GM23338 (cell line): ENCODE data around the gene IL1RAPL2. TPM values are rescaled to one million over a fixed set of nuclear protein-coding genes. Genes with fewer than 3 reads are reported as not detected.

Experiments used
- ATAC-seq: fragments of 200-7000 bp; cut with Tn5 transposase; 3 replicates; pipeline ENCODE4 v1.9.1; 2020
- DNase-seq: peaks from one replicate; pipeline ENCODE4 v3.0.0-alpha.2; 2015; ENCODE audit warnings: low spot score
- H2AFZ ChIP-seq: fragments of 200-600 bp; sonication (generic); 2 replicates; pipeline ENCODE4 v1.8.0; 2016; ENCODE audit warnings: antibody characterized with exemption, mild to moderate bottlenecking, moderate library complexity
- H3F3A ChIP-seq: fragments of 200-600 bp; sonication (generic); replicated peaks from 2 replicates; pipeline ENCODE4 v1.8.0; 2017; ENCODE audit warnings: antibody characterized with exemption, mixed run types, low read depth
- H3K27ac ChIP-seq: fragments of 200-600 bp; sonication (generic); 2 replicates; pipeline ENCODE4 v1.6.1; 2016; ENCODE audit warnings: low read depth
- H3K27me3 ChIP-seq: fragments of 200-600 bp; sonication (generic); 2 replicates; pipeline ENCODE4 v1.8.0; 2016; ENCODE audit warnings: mild to moderate bottlenecking, mixed run types, moderate library complexity; ENCODE audit not compliant: insufficient read depth
- H3K36me3 ChIP-seq: fragments of 200-600 bp; sonication (generic); 2 replicates; pipeline ENCODE4 v1.8.0; 2016; ENCODE audit warnings: mild to moderate bottlenecking; ENCODE audit not compliant: insufficient read depth
- H3K4me1 ChIP-seq: fragments of 200-600 bp; sonication (generic); 2 replicates; pipeline ENCODE4 v1.8.0; 2016; ENCODE audit warnings: mild to moderate bottlenecking, moderate library complexity; ENCODE audit not compliant: insufficient read depth
- H3K4me2 ChIP-seq: fragments of 200-600 bp; sonication (generic); 2 replicates; pipeline ENCODE4 v1.7.1; 2017; ENCODE audit warnings: mixed run types
- H3K4me3 ChIP-seq: fragments of 200-600 bp; sonication (generic); 2 replicates; pipeline ENCODE4 v1.6.1; 2016; ENCODE audit warnings: mixed run types
- H3K79me2 ChIP-seq: fragments of 200-600 bp; sonication (generic); replicated peaks from 2 replicates; pipeline ENCODE4 v1.8.0; 2017; ENCODE audit warnings: mild to moderate bottlenecking; ENCODE audit not compliant: insufficient read depth
- H3K9me2 ChIP-seq: fragments of 200-600 bp; sonication (generic); 2 replicates; pipeline ENCODE4 v1.8.0; 2017; ENCODE audit not compliant: insufficient read depth
- H4K20me1 ChIP-seq: fragments of 200-600 bp; sonication (generic); replicated peaks from 2 replicates; pipeline ENCODE4 v1.8.0; 2017; ENCODE audit warnings: mild to moderate bottlenecking; ENCODE audit not compliant: insufficient read depth
- H3K27ac Mint-ChIP-seq: 2 replicates; pipeline ENCODE4 v1.8.0; 2020; ENCODE audit warnings: inconsistent platforms, mild to moderate bottlenecking, moderate library complexity, mixed read lengths
- H3K27me3 Mint-ChIP-seq: 3 replicates; pipeline ENCODE4 v1.8.0; 2022; ENCODE audit warnings: low read depth, mild to moderate bottlenecking, moderate library complexity, mixed read lengths, inconsistent platforms; ENCODE audit not compliant: insufficient read depth, poor library complexity
- H3K36me3 Mint-ChIP-seq: 3 replicates; pipeline ENCODE4 v1.8.0; 2021; ENCODE audit warnings: low read depth, mild to moderate bottlenecking, inconsistent platforms, moderate library complexity, mixed read lengths
- H3K4me1 Mint-ChIP-seq: 3 replicates; pipeline ENCODE4 v1.8.0; 2020; ENCODE audit warnings: mild to moderate bottlenecking, inconsistent platforms, mixed read lengths
- H3K4me3 Mint-ChIP-seq: 3 replicates; pipeline ENCODE4 v1.8.0; 2021; ENCODE audit warnings: moderate library complexity, mild to moderate bottlenecking, inconsistent platforms, mixed read lengths
- H3K9me3 Mint-ChIP-seq: 3 replicates; pipeline ENCODE4 v1.8.0; 2020; ENCODE audit warnings: moderate library complexity, mild to moderate bottlenecking, inconsistent platforms, mixed read lengths
- JUNB ChIP-seq: IDR thresholded peaks from one replicate; pipeline ENCODE4 v1.6.1; 2016; ENCODE audit warnings: antibody characterized with exemption; ENCODE audit not compliant: unreplicated experiment
- NANOG ChIP-seq: IDR thresholded peaks from 2 replicates; pipeline ENCODE4 v1.6.1; 2016; ENCODE audit warnings: antibody characterized with exemption, borderline replicate concordance
- STAT1 ChIP-seq: IDR thresholded peaks from one replicate; pipeline ENCODE4 v1.6.1; 2016; ENCODE audit warnings: antibody characterized with exemption; ENCODE audit not compliant: unreplicated experiment
- ZNF114 ChIP-seq: fragments of 250-450 bp; sonication (Bioruptor Pico); IDR thresholded peaks from 2 replicates; pipeline ENCODE4 v1.5.0; 2020; ENCODE audit warnings: mild to moderate bottlenecking, moderate library complexity
- ZNF331 ChIP-seq: fragments of 250-450 bp; sonication (Bioruptor Pico); IDR thresholded peaks from 2 replicates; pipeline ENCODE4 v1.5.0; 2020; ENCODE audit warnings: low read depth, mild to moderate bottlenecking, moderate library complexity
- polyA plus RNA-seq: library from polyadenylated mRNA; unstranded; fragments of >200 nt; fragmentation: Nextera tagmentation; extraction: Ambion mirVana; gene quantifications from 2 replicates; pipeline ENCODE4 v1.2.1, GENCODE V29; 2016
- total RNA-seq: library from RNA; depleted of rRNA; stranded (reverse); fragments of >200 nt; shearing (Covaris generic); gene quantifications from 2 replicates; pipeline ENCODE4 v1.2.3, GENCODE V29; 2014
- TF ChIP-seq, protein P1 (sequence below): IDR thresholded peaks from one replicate; pipeline ENCODE4 v1.6.1; 2018; ENCODE audit warnings: antibody characterized with exemption; ENCODE audit not compliant: unreplicated experiment

Gene IL1RAPL2
- total and polyA plus RNA-seq, 2 experiments from 2014 or later, result 0.80 to 0.94 TPM

GRCh38 chrX:105738162-105738561 is 1172.2 kb downstream of the IL1RAPL2 start:
- Histone ChIP-seq H3F3A (no peaks in the 10 kb centered on the region), H2AFZ (no peak overlapping the region), H4K20me1 (no peaks in the 10 kb centered on the region), H3K9me2 (no peaks in the 10 kb centered on the region), H3K27me3 (no peaks in the 10 kb centered on the region), H3K4me1 (no peaks in the 10 kb centered on the region), H3K4me2 (no peak overlapping the region), H3K36me3 (no peaks in the 10 kb centered on the region), H3K79me2 (no peaks in the 10 kb centered on the region), H3K4me3 (no peak overlapping the region), H3K27ac (no peak overlapping the region)
- no peak for DNase-seq
- ATAC-seq, result no peak
- Mint-ChIP-seq H3K9me3 (no peaks in the 10 kb centered on the region), H3K36me3 (no peaks in the 10 kb centered on the region), H3K27ac (no peak overlapping the region), H3K27me3 (no peaks in the 10 kb centered on the region), H3K4me3 (no peak overlapping the region), H3K4me1 (no peaks in the 10 kb centered on the region)
- TF ChIP-seq ZNF114 (CRISPR knock-in tag), result no peak
- TF ChIP-seq, protein P1, sequence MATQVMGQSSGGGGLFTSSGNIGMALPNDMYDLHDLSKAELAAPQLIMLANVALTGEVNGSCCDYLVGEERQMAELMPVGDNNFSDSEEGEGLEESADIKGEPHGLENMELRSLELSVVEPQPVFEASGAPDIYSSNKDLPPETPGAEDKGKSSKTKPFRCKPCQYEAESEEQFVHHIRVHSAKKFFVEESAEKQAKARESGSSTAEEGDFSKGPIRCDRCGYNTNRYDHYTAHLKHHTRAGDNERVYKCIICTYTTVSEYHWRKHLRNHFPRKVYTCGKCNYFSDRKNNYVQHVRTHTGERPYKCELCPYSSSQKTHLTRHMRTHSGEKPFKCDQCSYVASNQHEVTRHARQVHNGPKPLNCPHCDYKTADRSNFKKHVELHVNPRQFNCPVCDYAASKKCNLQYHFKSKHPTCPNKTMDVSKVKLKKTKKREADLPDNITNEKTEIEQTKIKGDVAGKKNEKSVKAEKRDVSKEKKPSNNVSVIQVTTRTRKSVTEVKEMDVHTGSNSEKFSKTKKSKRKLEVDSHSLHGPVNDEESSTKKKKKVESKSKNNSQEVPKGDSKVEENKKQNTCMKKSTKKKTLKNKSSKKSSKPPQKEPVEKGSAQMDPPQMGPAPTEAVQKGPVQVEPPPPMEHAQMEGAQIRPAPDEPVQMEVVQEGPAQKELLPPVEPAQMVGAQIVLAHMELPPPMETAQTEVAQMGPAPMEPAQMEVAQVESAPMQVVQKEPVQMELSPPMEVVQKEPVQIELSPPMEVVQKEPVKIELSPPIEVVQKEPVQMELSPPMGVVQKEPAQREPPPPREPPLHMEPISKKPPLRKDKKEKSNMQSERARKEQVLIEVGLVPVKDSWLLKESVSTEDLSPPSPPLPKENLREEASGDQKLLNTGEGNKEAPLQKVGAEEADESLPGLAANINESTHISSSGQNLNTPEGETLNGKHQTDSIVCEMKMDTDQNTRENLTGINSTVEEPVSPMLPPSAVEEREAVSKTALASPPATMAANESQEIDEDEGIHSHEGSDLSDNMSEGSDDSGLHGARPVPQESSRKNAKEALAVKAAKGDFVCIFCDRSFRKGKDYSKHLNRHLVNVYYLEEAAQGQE, result no peak
- TF ChIP-seq NANOG, result no peak

DNA sequence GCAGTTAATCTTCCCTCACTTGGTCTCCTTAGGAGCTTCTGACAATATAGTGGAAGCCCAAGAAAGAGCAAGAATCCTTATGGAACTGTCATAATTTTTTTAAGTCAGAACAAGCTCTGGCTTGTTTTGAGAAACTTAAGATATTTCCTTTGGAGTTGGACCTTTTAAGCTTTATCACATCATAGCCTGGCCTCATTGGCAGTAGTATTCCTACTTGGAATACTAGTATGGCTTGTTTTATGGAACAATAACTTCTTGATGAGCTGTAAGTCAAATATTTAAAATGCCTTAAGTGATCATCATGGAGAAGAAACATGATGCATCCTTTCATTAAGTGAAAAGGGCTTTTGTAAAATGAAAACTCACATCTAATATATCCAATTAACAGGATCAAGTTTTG is 1178.3 kb downstream of the IL1RAPL2 start:
- Mint-ChIP-seq H3K9me3 (no peaks in the 10 kb centered on the region), H3K4me1 (peaks cover 4% of the 10 kb centered on the region; the same call in 1 of the 3 replicates), H3K36me3 (no peaks in the 10 kb centered on the region), H3K27ac (no peak overlapping the region), H3K4me3 (no peak overlapping the region), H3K27me3 (peaks cover 2% of the 10 kb centered on the region)
- Histone ChIP-seq H3K79me2 (no peaks in the 10 kb centered on the region), H3K4me1 (no peaks in the 10 kb centered on the region), H4K20me1 (no peaks in the 10 kb centered on the region), H3K27me3 (no peaks in the 10 kb centered on the region), H3F3A (no peaks in the 10 kb centered on the region), H3K36me3 (no peaks in the 10 kb centered on the region), H2AFZ (no peak overlapping the region), H3K4me3 (no peak overlapping the region), H3K9me2 (no peaks in the 10 kb centered on the region), H3K27ac (no peak overlapping the region), H3K4me2 (no peak overlapping the region)
- DNase-seq (no peak), ATAC-seq (no peak)
- TF ChIP-seq ZNF331 (CRISPR knock-in tag) (no peak), NANOG (no peak)

DNA sequence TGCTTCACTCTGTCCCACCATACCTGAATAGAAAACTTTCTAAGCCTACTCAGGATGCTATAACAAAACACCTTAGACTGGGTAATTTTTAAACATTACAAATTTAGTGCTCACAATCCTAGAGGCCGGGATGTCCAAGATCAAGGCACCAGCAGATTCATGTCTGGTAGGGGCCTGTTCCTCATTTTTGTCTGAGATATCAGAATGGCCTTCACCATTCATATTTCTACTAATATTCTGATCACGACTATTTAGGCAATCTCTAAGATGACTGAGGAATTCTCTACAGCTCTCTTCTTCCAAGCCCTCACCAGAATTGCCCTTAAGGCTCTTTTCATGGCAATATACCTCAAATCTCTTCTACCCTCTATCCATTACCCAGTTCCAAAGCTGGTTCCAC is 1178.9 kb downstream of the IL1RAPL2 start:
- Histone ChIP-seq H3K27ac (no peak overlapping the region), H3K36me3 (no peaks in the 10 kb centered on the region), H3K4me1 (no peaks in the 10 kb centered on the region), H3F3A (no peaks in the 10 kb centered on the region), H4K20me1 (no peaks in the 10 kb centered on the region), H3K9me2 (no peaks in the 10 kb centered on the region), H3K4me3 (no peak overlapping the region), H3K79me2 (no peaks in the 10 kb centered on the region), H2AFZ (no peak overlapping the region), H3K27me3 (no peaks in the 10 kb centered on the region), H3K4me2 (no peak overlapping the region)
- no peaks in the 10 kb centered on the region for H3K36me3 Mint-ChIP-seq
- peaks cover 4% of the 10 kb centered on the region; the same call in 1 of the 3 replicates for H3K4me1 Mint-ChIP-seq
- ATAC-seq (no peak), DNase-seq (no peak)
- H3K27ac Mint-ChIP-seq, result no peak overlapping the region
- H3K9me3 Mint-ChIP-seq, result no peaks in the 10 kb centered on the region
- no peak overlapping the region for H3K4me3 Mint-ChIP-seq
- H3K27me3 Mint-ChIP-seq, result peaks cover 2% of the 10 kb centered on the region
- TF ChIP-seq, protein P1, result no peak
- TF ChIP-seq ZNF331 (CRISPR knock-in tag) (no peak), NANOG (no peak), STAT1 (no peak), JUNB (no peak)
